Lung (tissue), 12 donors: ENCODE measurements around the gene AUTS2. TPM values are rescaled to one million over a fixed set of nuclear protein-coding genes. Genes with fewer than 3 reads are reported as not detected.

Source experiments
- ATAC-seq: fragments of 200-7000 bp; cut with Tn5 transposase; one replicate; pipeline ENCODE4 v1.9.1; 2020; ENCODE audit warnings: moderate number of reproducible peaks; ENCODE audit not compliant: insufficient read depth, low FRiP score
- DNase-seq, 3 donors: peaks; one replicate each; pipeline ENCODE4 v3.0.0-alpha.2; 2013 to 2017
- H3K27ac ChIP-seq, 2 donors: one replicate each; pipeline ENCODE4 v1.5.1; 2013; ENCODE audit warnings: mild to moderate bottlenecking in 2 of 2, moderate library complexity in 2 of 2, control low read depth in 1 of 2, inconsistent platforms in 1 of 2, low read depth in 1 of 2, low read length in 1 of 2
- H3K27me3 ChIP-seq, 3 donors: one replicate each; pipeline ENCODE4 v1.5.1; 2013; ENCODE audit warnings: low read length in 2 of 3; ENCODE audit not compliant: control insufficient read depth in 3 of 3, insufficient read depth in 3 of 3
- H3K36me3 ChIP-seq, 4 donors: one replicate each; pipeline ENCODE4 v1.5.1; 2013; ENCODE audit warnings: low read length in 4 of 4, mild to moderate bottlenecking in 1 of 4, moderate library complexity in 1 of 4; ENCODE audit not compliant: control insufficient read depth in 4 of 4, insufficient read depth in 4 of 4
- H3K4me1 ChIP-seq, 5 donors: one replicate each; pipeline ENCODE4 v1.5.1; 2013; ENCODE audit warnings: low read length in 5 of 5, mild to moderate bottlenecking in 2 of 5, moderate library complexity in 1 of 5; ENCODE audit not compliant: control insufficient read depth in 5 of 5, insufficient read depth in 5 of 5
- H3K4me3 ChIP-seq: one replicate; pipeline ENCODE4 v1.5.1; 2013; ENCODE audit warnings: mild to moderate bottlenecking, control low read depth, moderate library complexity
- H3K9ac ChIP-seq, 2 donors: one replicate each; pipeline ENCODE4 v1.5.1; 2013; ENCODE audit warnings: low read length in 2 of 2, control low read depth in 1 of 2; ENCODE audit not compliant: insufficient read depth in 1 of 2
- H3K9me3 ChIP-seq, 4 donors: one replicate each; pipeline ENCODE4 v1.5.1; 2013; ENCODE audit warnings: low read length in 3 of 4, mild to moderate bottlenecking in 1 of 4, moderate library complexity in 1 of 4; ENCODE audit not compliant: control insufficient read depth in 4 of 4, insufficient read depth in 3 of 4
- CTCF ChIP-seq: IDR thresholded peaks from 2 replicates; pipeline ENCODE4 v1.5.1; 2012; ENCODE audit warnings: mild to moderate bottlenecking; ENCODE audit errors: control extremely low read depth, extremely low read depth
- WGBS, 2 donors: extraction: QIAGEN DNeasy Blood & Tissue Kit; methylation state at CpG; one replicate each; pipeline ENCODE4 v1.1.7; 2013; 5-methylcytosine and 5-hydroxymethylcytosine counted together
- polyA plus RNA-seq, 2 donors: library from polyadenylated mRNA; stranded (reverse); fragments of 200-250 nt; gene quantifications; one replicate each; pipeline ENCODE4 v1.2.1, GENCODE V29; 2013
- total RNA-seq, 2 donors: library from RNA; depleted of rRNA in 1 of 2; stranded (reverse); fragments of >200 nt in 1 of 2; gene quantifications; one replicate each; pipeline ENCODE4 v1.2.1, GENCODE V29; 2014 to 2021
- donor health status: control.
- donor health status: control.
- donor health status: Bipolar disorder and iron deficiency.
- donor health status: healthy.
- donor health status: DM: yes; HTN: yes; CAD: no.

The AUTS2 gene
- total and polyA plus RNA-seq, 4 donors, result 11.8 to 115 (median 40.6) TPM

GRCh38 chr7:69910150-69910549 is 311.9 kb downstream of the AUTS2 start:
- H3K4me3 ChIP-seq, result no peak overlapping the region
- H3K27me3 ChIP-seq, result no peaks in the 10 kb centered on the region
- no peak overlapping the region for H3K27ac ChIP-seq
- no peak for TF ChIP-seq CTCF
- peaks cover 0 to 8% (median 3%) of the 10 kb centered on the region in 4 donors for H3K9me3 ChIP-seq
- ATAC-seq (no peak), DNase-seq (no peak)
- H3K4me1 ChIP-seq, result peaks cover 0 to 3% (median 0%) of the 10 kb centered on the region in 5 donors
- WGBS, 2 donors, result 89 to 95% methylated on average over 3 of the region's 3 CpGs
- no peak overlapping the region for H3K9ac ChIP-seq
- H3K36me3 ChIP-seq, result peaks cover 0 to 7% (median 0%) of the 10 kb centered on the region in 4 donors

- Histone ChIP-seq H3K4me3 (no peak overlapping the region), H3K27me3 (no peaks in the 10 kb centered on the region), H3K4me1 (peaks cover 0 to 3% (median 0%) of the 10 kb centered on the region in 5 donors), H3K36me3 (peaks cover 0 to 7% (median 0%) of the 10 kb centered on the region in 4 donors), H3K27ac (no peak overlapping the region), H3K9ac (no peak overlapping the region), H3K9me3 (peaks cover 0 to 8% (median 3%) of the 10 kb centered on the region in 4 donors)
- no peak for TF ChIP-seq CTCF
- 94 to 96% methylated on average over 8 of the region's 8 CpGs for WGBS, 2 donors
- DNase-seq, result no peak
- ATAC-seq, result no peak
Measured at GRCh38 chr7:69911337-69911736, 313.1 kb downstream of the AUTS2 start.

GRCh38 chr7:69912141-69912540 is 313.9 kb downstream of the AUTS2 start:
- Histone ChIP-seq H3K27me3 (no peaks in the 10 kb centered on the region), H3K9me3 (peaks cover 0 to 8% (median 3%) of the 10 kb centered on the region in 4 donors), H3K4me3 (no peak overlapping the region), H3K9ac (no peak overlapping the region), H3K27ac (no peak overlapping the region), H3K36me3 (peaks cover 0 to 7% (median 0%) of the 10 kb centered on the region in 4 donors), H3K4me1 (peaks cover 0 to 3% (median 0%) of the 10 kb centered on the region in 5 donors)
- DNase-seq (no peak), ATAC-seq (no peak)
- TF ChIP-seq CTCF, result no peak
- WGBS, 2 donors, result 90 to 96% methylated on average over 6 of the region's 6 CpGs

- Histone ChIP-seq H3K4me1 (peaks cover 0 to 3% (median 0%) of the 10 kb centered on the region in 5 donors), H3K4me3 (no peak overlapping the region), H3K9me3 (peaks cover 0 to 8% (median 3%) of the 10 kb centered on the region in 4 donors), H3K9ac (no peak overlapping the region), H3K27me3 (no peaks in the 10 kb centered on the region), H3K27ac (no peak overlapping the region), H3K36me3 (peaks cover 0 to 7% (median 0%) of the 10 kb centered on the region in 4 donors)
- DNase-seq, result no peak
- no peak for ATAC-seq
- WGBS, 2 donors, result 69 to 70% methylated on average over 1 of the region's 1 CpG
- no peak for TF ChIP-seq CTCF
Measured at GRCh38 chr7:69912846-69913245, 314.6 kb downstream of the AUTS2 start.
